Renal pelvis (tissue), 12 donors: Measurements from ENCODE around the gene FBXO27. TPM values are rescaled to one million over a fixed set of nuclear protein-coding genes. Genes with fewer than 3 reads are reported as not detected.
"Not testable (repeated sequence)": the region's sequence is repeated elsewhere in the genome, so short reads cannot be mapped to it uniquely, and the experiment has no call there.

ENCODE experiments used
- DNase-seq: peaks from one replicate; pipeline ENCODE4 v3.0.0-alpha.2; 2013
- long read RNA-seq, 16 experiments: transcript quantifications; one replicate each; lab custom pipeline, GENCODE V29; 2026
- polyA plus RNA-seq, 3 donors: library from polyadenylated mRNA; unstranded; fragments of 120-200 nt; gene quantifications; one replicate each; pipeline ENCODE4 v1.2.1, GENCODE V29; 2013; ENCODE audit not compliant: insufficient read length in 3 of 3

The FBXO27 gene, protein sequence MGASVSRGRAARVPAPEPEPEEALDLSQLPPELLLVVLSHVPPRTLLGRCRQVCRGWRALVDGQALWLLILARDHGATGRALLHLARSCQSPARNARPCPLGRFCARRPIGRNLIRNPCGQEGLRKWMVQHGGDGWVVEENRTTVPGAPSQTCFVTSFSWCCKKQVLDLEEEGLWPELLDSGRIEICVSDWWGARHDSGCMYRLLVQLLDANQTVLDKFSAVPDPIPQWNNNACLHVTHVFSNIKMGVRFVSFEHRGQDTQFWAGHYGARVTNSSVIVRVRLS
- 1 to 10 TPM; 7.8 to 10.0 (median 8.7) TPM for polyA plus RNA-seq
- long read RNA-seq, donor 1: 0 reads
- long read RNA-seq, donor 2, partial matches to known transcripts: 0 of 2 reads
- long read RNA-seq, donor 2, other reads (novel, unspliced or antisense): 0 of 2 reads
- long read RNA-seq, donor 3: 0 reads
- long read RNA-seq, donor 4, partial matches to known transcripts: 5 of 6 reads
- long read RNA-seq, donor 4, other reads (novel, unspliced or antisense): 0 of 6 reads
- long read RNA-seq, donor 5: 0 reads
- long read RNA-seq, donor 6, partial matches to known transcripts: 76 of 76 reads
- long read RNA-seq, donor 6, other reads (novel, unspliced or antisense): 0 of 76 reads
- long read RNA-seq, donor 7: 0 reads
- long read RNA-seq, donor 8: 0 reads
- long read RNA-seq, donor 9, partial matches to known transcripts: 0 of 1 reads
- long read RNA-seq, donor 9, other reads (novel, unspliced or antisense): 0 of 1 reads
- long read RNA-seq, donor 10, partial matches to known transcripts: 0 of 1 reads
- long read RNA-seq, donor 10, other reads (novel, unspliced or antisense): 0 of 1 reads
- long read RNA-seq, donor 11: 0 reads
- long read RNA-seq, donor 12: 0 reads
- long read RNA-seq, donor 13: 0 reads
- long read RNA-seq, donor 14: 0 reads
- long read RNA-seq, donor 15: 0 reads
- long read RNA-seq, donor 16: 0 reads

- DNase-seq: no peak
Observed at GRCh38 chr19:39032063-39032918, at the start of gene FBXO27. Gene FBXO27 (minus strand): TSS chr19:39032549. CDS start chr19:39032227, 322 bp downstream.

GRCh38 chr19:39080431-39080830, 48.1 kb upstream of the FBXO27 start:
- no peak for DNase-seq

DNA sequence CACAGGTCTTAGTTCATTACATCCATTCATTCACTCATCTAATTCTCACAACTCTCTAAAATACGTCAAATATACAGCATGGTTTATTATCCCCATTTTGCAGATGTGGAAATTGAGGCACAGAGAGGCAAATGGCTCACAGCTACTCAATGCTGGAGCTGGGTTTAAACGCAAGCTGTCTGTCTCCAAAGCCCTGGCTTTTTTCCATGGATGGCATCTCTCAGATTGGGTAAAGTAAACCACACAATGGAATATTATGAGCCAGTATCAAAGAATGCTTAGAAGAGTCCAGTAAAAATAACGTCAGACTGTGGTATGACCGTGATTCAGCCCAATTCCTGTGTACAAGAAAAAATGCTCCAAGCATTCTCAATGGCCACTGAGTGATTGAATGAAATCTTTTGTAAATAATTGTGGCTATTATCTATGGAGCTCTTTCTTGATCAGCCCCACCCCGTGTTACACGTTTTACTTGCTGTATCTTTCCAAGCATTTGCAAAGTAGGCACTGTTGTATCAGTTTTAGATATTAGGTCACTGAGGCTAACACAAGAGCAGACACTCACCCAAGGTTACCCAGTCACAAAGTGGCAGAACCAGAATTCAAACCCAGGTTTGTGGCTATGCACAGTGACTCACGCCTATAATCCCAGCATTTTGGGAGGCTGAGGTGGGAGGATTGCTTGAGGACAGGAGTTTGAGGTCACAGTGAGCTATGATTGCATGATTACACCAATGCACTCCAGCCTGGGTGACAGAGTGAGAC, 46.3 kb upstream of the FBXO27 start:
- DNase-seq: no peak

DNA sequence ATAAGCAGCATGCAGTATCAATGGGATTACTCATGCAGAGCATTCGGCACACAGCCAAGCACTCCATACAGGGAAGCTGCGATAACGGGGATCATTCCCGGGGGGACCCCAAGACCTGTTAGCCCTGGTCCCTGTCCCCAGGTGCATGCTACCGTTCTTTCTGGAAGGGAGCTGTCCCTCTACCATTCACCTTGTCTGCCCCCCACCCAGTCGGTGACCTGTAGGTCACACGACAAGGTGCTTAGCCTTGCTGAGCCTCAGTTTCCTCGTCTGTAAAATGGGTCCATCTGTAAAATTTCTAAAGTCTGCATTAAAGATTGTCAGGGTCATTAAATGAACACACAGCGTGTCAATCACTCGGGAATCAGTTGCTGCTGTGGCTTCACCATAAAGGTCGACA, 45.0 kb upstream of the FBXO27 start:
- DNase-seq: no peak

GRCh38 chr19:39074942-39075341, 42.6 kb upstream of the FBXO27 start:
- no peak for DNase-seq

DNA sequence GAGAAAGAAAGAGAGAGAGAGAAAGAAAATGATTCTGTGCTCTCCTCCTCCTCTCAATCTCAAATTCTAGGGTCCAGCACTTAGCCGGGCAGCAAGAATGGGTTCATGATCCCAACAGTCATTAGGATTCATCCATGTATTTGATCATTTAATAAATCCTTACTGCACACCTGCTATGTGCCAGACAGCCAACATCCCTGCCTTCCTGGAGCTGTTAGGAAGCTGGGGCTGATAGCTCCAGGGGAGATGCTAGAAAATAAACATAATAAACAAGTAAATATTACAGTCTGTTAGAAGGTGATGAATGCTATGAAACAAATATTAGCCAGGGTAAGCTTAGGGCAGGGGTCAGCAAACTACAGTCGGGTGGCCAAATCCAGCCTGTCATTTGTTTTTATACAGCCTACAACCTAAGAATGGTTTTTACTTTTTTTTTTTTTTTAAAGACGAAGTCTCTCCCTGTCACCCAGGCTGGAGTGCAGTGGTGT, 41.9 kb upstream of the FBXO27 start:
- DNase-seq: no peak

- DNase-seq: no peak
Observed at GRCh38 chr19:39070888-39071287, 38.5 kb upstream of the FBXO27 start.

- DNase-seq: not testable (repeated sequence)
Observed at GRCh38 chr19:39068259-39068658, 35.9 kb upstream of the FBXO27 start.

DNA sequence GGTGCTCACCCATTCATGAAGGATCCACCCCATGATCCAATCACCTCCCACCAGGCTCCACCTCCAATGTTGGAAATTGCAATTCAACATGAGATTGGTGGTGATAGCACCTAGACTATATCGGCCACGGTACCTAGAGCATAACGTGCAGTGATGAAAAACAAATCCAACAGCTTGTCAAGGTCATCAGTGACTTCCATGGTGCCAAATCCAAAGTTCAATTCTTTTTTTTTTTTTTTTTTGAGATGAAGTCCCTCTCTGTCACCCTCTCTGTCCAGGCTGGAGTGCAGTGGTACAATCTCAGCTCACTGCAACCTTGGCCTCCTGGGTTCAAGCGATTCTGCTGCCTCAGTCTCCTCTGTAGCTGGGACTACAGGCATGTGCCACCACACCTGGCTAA, 34.8 kb upstream of the FBXO27 start:
- DNase-seq: no peak

- DNase-seq: no peak
Observed at GRCh38 chr19:39065928-39066327, 33.6 kb upstream of the FBXO27 start.

DNA sequence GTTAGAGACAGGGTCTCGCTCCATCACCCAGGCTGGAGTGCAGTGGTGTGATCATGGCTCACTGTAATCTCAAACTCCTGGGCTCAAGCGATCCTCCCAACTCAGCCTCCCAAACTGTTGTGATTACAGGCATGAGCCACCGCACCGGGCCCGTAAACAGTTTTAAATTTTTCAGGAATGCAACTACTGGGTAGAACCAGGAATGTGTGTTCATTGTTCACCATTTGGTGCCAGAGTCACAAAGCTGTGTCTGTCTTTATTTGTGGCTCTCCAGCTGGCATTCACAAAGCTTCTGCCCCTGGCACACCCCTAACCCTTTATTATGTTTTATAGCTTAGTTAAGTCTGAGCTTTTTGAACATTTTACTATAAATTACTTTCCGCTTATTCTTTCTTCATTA, 32.1 kb upstream of the FBXO27 start:
- DNase-seq: no peak

DNA sequence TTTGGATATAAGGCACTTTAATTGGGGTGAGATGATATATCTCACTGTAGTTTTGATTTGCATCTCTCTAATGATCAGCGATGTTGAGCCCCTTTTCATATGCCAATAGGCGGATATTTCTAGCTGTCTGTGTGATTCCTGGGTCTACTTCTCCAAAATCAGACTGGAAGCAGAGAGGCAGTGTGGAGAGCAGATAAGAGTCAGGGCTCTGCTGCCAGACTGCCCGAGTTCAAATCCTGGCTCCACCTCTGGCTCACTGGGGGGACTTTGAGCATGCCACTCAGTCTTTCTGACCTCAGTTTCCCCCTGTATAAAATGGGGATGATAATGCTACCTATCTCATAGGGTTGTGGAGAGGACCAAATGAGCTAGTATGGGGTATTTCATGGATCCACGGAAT, 27.8 kb upstream of the FBXO27 start:
- no peak for DNase-seq

GRCh38 chr19:39059302-39059701, 27.0 kb upstream of the FBXO27 start:
- no peak for DNase-seq

- DNase-seq: no peak
Observed at GRCh38 chr19:39057615-39058014, 25.3 kb upstream of the FBXO27 start.

- no peak for DNase-seq
Observed at GRCh38 chr19:39054091-39054470, 21.7 kb upstream of the FBXO27 start.

DNA sequence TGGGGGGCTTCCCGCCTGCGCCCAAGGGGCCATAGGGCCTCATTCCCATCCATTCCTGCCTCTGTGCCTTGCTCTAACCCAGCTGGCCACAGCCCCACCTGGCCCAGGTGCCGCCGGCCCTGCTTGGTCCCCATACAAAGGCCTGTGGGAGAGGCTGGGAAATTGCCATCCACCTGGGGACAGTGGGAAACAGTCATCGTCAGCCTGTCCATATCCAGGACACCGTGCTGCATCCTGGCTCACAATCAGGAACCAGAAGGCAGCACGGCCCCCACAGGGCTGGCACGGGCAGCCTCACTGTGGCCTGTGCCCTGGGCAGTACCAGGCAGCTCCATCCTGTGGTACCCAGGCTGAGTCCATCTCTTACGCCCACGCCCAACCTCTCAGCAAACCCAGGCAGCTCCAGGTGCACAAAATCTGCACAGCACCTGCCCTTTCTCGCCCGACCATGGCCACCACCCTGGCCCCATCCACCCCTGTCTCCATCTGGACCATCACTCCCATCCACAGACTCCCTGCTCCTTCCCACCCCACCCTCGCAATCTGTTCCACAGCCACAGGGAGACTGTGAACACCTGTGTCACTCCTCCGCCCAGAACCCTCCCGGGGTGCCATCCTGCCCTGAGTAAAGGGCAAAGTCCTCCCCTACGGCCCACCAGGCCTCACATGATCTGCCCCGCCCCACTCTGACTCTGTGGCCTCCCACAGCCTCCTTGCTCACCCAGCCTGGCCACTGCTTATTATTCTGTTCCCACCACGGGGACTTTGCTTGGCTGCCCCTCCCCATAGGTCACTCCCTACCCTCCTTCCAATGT, 21.1 kb upstream of the FBXO27 start:
- DNase-seq: no peak

- no peak for DNase-seq
Observed at GRCh38 chr19:39052846-39053245, 20.5 kb upstream of the FBXO27 start.

GRCh38 chr19:39052243-39052746, 19.9 kb upstream of the FBXO27 start:
- DNase-seq: no peak

DNA sequence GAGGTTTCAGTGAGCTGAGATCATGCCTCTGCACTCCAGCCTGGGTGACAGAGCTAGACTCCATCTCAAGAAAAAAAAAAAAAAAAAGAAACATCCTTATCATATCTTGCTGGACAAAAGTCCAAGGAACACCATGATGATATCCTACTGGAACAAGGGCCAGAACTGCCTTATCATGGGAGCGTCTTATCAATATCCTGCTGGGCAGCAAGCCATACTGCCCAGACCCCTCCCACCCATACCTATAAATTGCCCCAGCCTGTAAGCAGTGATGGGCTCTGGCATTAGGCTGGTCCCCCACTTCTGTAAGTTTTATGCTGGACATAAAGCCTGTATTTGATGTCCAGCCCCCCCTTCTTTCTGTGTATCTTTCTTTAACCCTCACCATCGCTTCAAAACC, 14.7 kb upstream of the FBXO27 start:
- DNase-seq: no peak
